ENCODE measurements around the gene MOCS3.

The MOCS3 gene

GRCh38 chr20:50953821-50954220, 4.8 kb upstream of the MOCS3 start:
- Histone ChIP-seq H3K27ac (no peak overlapping the region), H3K4me1 (ENCODE audit: control insufficient read depth in 1 of 2, insufficient read depth in 1 of 2, low read depth in 1 of 2, low read length in 1 of 2) (peaks cover 11 to 18% of the 10 kb centered on the region in 2 experiments), H3K4me3 (ENCODE audit: low read depth in 1 of 2, low read length in 1 of 2) (no peak overlapping the region), H3K27me3 (no peaks in the 10 kb centered on the region), H3K36me3 (peaks cover 61% of the 10 kb centered on the region), H3K9me3 (no peaks in the 10 kb centered on the region)
- TF ChIP-seq, protein P1, sequence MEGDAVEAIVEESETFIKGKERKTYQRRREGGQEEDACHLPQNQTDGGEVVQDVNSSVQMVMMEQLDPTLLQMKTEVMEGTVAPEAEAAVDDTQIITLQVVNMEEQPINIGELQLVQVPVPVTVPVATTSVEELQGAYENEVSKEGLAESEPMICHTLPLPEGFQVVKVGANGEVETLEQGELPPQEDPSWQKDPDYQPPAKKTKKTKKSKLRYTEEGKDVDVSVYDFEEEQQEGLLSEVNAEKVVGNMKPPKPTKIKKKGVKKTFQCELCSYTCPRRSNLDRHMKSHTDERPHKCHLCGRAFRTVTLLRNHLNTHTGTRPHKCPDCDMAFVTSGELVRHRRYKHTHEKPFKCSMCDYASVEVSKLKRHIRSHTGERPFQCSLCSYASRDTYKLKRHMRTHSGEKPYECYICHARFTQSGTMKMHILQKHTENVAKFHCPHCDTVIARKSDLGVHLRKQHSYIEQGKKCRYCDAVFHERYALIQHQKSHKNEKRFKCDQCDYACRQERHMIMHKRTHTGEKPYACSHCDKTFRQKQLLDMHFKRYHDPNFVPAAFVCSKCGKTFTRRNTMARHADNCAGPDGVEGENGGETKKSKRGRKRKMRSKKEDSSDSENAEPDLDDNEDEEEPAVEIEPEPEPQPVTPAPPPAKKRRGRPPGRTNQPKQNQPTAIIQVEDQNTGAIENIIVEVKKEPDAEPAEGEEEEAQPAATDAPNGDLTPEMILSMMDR (IDR thresholded peaks at IDR 0.05) = no peak

DNA sequence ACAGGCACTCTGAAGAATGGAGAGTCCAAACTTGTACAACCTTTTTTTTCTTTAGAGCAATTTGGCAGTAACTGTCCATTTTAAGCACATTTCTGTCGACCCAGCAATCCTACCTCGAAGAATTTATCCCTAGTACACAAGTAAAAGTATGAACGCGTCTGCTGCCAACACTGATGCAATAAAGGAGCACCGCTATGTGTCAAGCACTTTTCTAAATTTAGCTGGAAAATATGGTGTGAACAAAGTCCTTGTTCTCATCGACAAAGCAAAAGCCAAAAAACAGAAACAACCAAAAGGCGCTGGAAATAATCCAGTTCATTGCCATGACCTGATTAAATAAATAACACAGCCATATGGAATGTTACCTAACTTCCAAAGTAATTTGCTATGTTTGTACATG, 1.3 kb upstream of the MOCS3 start:
- H3K27ac ChIP-seq = peak overlapping the region; percentile 95
- TF ChIP-seq, protein P1 (IDR thresholded peaks at IDR 0.05) = no peak
- no peaks in the 10 kb centered on the region for H3K9me3 ChIP-seq
- H3K27me3 ChIP-seq = no peaks in the 10 kb centered on the region
- H3K4me3 ChIP-seq (ENCODE audit: low read depth in 1 of 2, low read length in 1 of 2) = peak overlapping the region; percentile 84 to 93
- H3K36me3 ChIP-seq = peaks cover 28% of the 10 kb centered on the region
- H3K4me1 ChIP-seq (ENCODE audit: control insufficient read depth in 1 of 2, insufficient read depth in 1 of 2, low read depth in 1 of 2, low read length in 1 of 2) = peaks cover 23 to 31% of the 10 kb centered on the region in 2 experiments

DNA sequence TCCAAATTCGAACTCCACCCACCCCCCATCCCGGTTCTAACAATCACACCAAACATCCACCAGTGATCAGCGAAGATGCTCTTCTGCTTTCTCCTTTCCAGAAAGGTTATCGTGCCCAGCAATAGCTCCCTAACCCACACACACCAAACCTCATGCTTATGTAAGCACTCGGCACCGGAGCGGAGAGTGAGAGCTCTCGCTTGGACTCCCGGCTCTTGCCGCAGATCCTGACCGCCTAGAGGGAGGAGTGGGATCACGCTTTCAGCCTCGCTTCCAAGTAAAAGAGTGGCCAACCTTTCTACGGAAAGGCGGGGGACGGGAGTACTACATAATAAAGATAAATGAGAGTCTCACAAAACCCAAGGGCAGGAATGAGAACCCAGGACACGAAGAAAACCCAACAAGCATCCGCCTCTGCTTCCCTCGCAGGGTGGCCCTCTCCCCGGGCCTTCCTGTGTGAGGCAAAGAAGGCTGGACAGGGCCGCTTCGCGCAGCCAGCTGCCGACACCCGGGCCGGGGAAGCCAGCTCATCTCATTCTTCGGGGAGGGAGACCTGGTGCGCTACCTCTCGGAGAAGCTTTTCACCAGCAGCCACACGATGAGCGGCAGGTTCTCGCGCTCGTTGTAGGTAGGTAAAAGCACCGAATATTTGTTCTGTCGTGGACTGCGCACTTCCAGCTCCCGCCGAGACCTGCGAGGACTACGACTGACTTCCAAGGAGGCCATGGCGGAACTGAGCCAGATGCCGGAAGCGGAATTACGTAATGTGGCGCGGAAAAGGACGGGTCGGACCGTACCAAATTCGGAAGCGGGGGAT, 612 bp upstream of the MOCS3 start, which contains the start of gene DPM1:
Gene DPM1 (minus strand): TSS at position 735 of the 817 bp plus-strand sequence. CDS start 9 bp downstream, at position 726.
- Histone ChIP-seq H3K9me3 (no peaks in the 10 kb centered on the region), H3K36me3 (peaks cover 22% of the 10 kb centered on the region), H3K4me1 (ENCODE audit: control insufficient read depth in 1 of 2, insufficient read depth in 1 of 2, low read depth in 1 of 2, low read length in 1 of 2) (peaks cover 23 to 31% of the 10 kb centered on the region in 2 experiments), H3K27me3 (no peaks in the 10 kb centered on the region), H3K27ac (peak within 1 kb of the TSS; percentile 95), H3K4me3 (ENCODE audit: low read depth in 1 of 2, low read length in 1 of 2) (peak within 1 kb of the TSS; percentile 84 to 93)
- TF ChIP-seq, protein P1 (IDR thresholded peaks at IDR 0.05) = no peak

GRCh38 chr20:50959543-50960126, 1.0 kb downstream of the MOCS3 start:
- H3K27ac ChIP-seq = peak overlapping the region; percentile 95

GRCh38 chr20:50967586-50967985, 9.0 kb downstream of the MOCS3 start:
- no peak overlapping the region for H3K4me3 ChIP-seq (ENCODE audit: low read depth in 1 of 2, low read length in 1 of 2)
- TF ChIP-seq, protein P1 (IDR thresholded peaks at IDR 0.05) = no peak
- H3K27me3 ChIP-seq = peaks cover 72% of the 10 kb centered on the region

More at GRCh38 chr20:50959543-50960126, 1.0 kb downstream of the MOCS3 start:
- H3K27me3 ChIP-seq = peaks cover 3% of the 10 kb centered on the region
- H3K9me3 ChIP-seq = no peaks in the 10 kb centered on the region
- peaks cover 5% of the 10 kb centered on the region for H3K36me3 ChIP-seq
- TF ChIP-seq, protein P1 (IDR thresholded peaks at IDR 0.05) = no peak
- H3K4me1 ChIP-seq (ENCODE audit: control insufficient read depth in 1 of 2, insufficient read depth in 1 of 2, low read depth in 1 of 2, low read length in 1 of 2) = peaks cover 23 to 31% of the 10 kb centered on the region in 2 experiments
- H3K4me3 ChIP-seq (ENCODE audit: low read depth in 1 of 2, low read length in 1 of 2) = peak overlapping the region; percentile 84 to 93

More at GRCh38 chr20:50967586-50967985, 9.0 kb downstream of the MOCS3 start:
- H3K4me1 ChIP-seq (ENCODE audit: control insufficient read depth in 1 of 2, insufficient read depth in 1 of 2, low read depth in 1 of 2, low read length in 1 of 2) = no peaks in the 10 kb centered on the region
- H3K27ac ChIP-seq = no peak overlapping the region
- H3K9me3 ChIP-seq = no peaks in the 10 kb centered on the region
- no peaks in the 10 kb centered on the region for H3K36me3 ChIP-seq
